Measurements from ENCODE around the gene IL2RA.

- no peak for TF ChIP-seq CTCF (IDR thresholded peaks at IDR 0.05; ENCODE audit: insufficient read depth, low read length, poor library complexity, severe bottlenecking)
- TF ChIP-seq EZH2phosphoT487 (conservative IDR thresholded peaks at IDR 0.05; ENCODE audit: low read length) = no peak
These were observed 29.5 kb upstream of the IL2RA start for GRCh38 chr10:6091630-6092029.
